HG03097 (cell line): Measurements from ENCODE around the gene C19orf81.

Experiments
- ATAC-seq: cut with Tn5 transposase; IDR thresholded peaks from one replicate; pipeline ENCODE4 v1.9.1; 2021; ENCODE audit not compliant: unreplicated experiment, low FRiP score

C19orf81 gene

GRCh38 chr19:50676625-50677197, 27.5 kb downstream of the C19orf81 start:
- no peak for ATAC-seq

GRCh38 chr19:50677636-50678035, 28.4 kb downstream of the C19orf81 start:
- ATAC-seq, result no peak

GRCh38 chr19:50678323-50678722, 29.1 kb downstream of the C19orf81 start:
- no peak for ATAC-seq

GRCh38 chr19:50679177-50680125, 30.2 kb downstream of the C19orf81 start:
- no peak for ATAC-seq

- ATAC-seq, result no peak
Observed at GRCh38 chr19:50686310-50687032, 37.2 kb downstream of the C19orf81 start.

GRCh38 chr19:50688766-50689165, 39.5 kb downstream of the C19orf81 start:
- ATAC-seq, result no peak

- no peak for ATAC-seq
Observed at GRCh38 chr19:50690439-50690838, 41.2 kb downstream of the C19orf81 start.

- ATAC-seq, result no peak
Observed at GRCh38 chr19:50693064-50693975, 44.1 kb downstream of the C19orf81 start.

- no peak for ATAC-seq
Observed at GRCh38 chr19:50694815-50695145, 45.5 kb downstream of the C19orf81 start.

- no peak for ATAC-seq
Observed at GRCh38 chr19:50695251-50696093, 46.2 kb downstream of the C19orf81 start.

GRCh38 chr19:50696094-50696483, 46.8 kb downstream of the C19orf81 start:
- no peak for ATAC-seq

GRCh38 chr19:50697414-50698124, 48.3 kb downstream of the C19orf81 start:
- ATAC-seq, result no peak

- ATAC-seq, result no peak
Observed at GRCh38 chr19:50701367-50701985, 52.2 kb downstream of the C19orf81 start.

GRCh38 chr19:50702158-50702870, 53.1 kb downstream of the C19orf81 start:
- no peak for ATAC-seq

GRCh38 chr19:50702871-50703829, 53.9 kb downstream of the C19orf81 start:
- no peak for ATAC-seq

GRCh38 chr19:50703915-50704796, 54.9 kb downstream of the C19orf81 start:
- no peak for ATAC-seq
